Activated CD8-positive, alpha-beta memory T cell treated with anti-CD3 and anti-CD28 coated beads for 24 hours (primary cell): ENCODE data around the gene PRKN.
"Not testable (repeated sequence)": the region's sequence is repeated elsewhere in the genome, so short reads cannot be mapped to it uniquely, and the experiment has no call there.

ENCODE experiments used
- DNase-seq: peaks from one replicate; pipeline ENCODE4 v3.0.0-alpha.2; 2020

Gene PRKN

DNA sequence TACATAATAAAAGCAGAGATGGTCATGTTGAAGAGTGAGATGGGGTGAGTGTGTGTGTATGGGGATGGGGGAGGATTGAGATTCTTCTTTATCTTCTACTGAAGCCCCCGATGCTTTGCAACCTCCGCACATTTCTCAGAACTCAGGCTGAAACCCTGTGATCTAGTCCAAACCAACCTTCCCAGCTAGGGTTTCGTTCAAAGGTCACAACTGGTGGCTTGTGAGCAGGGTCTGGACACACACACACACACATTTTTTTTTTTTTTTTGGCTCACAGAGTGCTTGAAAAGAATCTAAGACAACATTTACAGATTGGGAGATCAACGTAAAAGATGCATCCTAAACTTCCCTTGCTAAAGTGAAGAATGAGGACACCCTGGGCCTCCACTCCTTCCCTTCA is 1228.7 kb downstream of the PRKN start:
- DNase-seq, result no peak

DNA sequence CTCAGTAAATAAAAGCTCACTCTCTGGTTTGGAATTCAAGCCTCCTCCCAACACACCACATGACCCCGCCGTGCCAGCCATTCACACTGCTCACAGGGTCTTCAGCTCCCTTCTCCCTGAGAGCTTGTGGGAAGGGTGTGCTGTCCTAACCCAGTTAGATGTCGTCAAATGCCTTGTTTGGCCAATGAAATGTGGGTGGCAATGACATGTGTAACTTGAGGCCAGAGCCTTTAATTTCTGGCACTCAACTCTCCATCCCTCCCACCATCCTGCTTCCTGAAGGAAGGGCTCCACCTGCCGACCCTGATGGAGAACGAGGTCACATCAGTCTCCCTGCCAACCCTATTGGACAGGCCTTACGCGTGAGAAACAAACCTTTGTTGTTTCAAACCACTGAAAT is 1229.2 kb downstream of the PRKN start:
- DNase-seq, result no peak

DNA sequence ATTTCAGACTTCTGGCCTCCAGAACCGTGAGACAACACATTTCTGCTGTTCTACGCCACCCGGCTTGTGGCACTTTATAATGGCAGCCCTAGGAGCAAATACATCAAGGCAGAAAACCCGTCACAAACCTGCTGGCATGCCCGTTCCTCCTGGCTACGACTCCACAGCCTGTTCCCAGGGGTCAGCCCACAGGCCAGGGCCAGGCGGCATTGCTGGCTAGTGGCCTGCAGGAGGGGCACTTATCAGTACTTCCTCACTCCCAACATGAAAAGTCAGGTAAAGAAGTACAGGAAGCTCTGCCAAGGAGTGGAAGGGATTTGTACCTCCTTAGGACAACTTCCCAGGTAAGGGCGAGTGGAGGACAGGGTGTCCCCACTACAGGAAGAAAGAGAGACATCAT is 1230.6 kb downstream of the PRKN start:
- DNase-seq, result no peak

DNA sequence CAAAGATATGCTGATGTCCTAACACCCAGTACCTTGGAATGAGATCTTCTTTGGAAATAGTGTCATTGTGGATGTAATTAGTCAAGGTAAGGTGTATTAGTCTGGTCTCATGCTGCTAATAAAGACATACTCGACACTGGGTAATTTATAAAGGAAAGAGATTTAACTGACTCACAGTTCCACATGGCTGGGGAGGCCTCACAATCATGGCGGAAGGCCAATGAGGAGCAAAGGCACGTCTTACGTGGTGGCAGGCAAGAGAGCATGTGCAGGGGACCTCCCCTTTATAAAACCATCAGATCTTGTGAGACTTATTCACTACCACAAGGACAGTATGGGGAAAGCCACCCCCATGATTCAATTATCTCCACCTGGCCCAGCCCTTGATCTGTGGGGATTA is 1231.3 kb downstream of the PRKN start:
- not testable (repeated sequence) for DNase-seq

- no peak for DNase-seq
Measured at GRCh38 chr6:161494566-161494965, 1233.0 kb downstream of the PRKN start.

DNA sequence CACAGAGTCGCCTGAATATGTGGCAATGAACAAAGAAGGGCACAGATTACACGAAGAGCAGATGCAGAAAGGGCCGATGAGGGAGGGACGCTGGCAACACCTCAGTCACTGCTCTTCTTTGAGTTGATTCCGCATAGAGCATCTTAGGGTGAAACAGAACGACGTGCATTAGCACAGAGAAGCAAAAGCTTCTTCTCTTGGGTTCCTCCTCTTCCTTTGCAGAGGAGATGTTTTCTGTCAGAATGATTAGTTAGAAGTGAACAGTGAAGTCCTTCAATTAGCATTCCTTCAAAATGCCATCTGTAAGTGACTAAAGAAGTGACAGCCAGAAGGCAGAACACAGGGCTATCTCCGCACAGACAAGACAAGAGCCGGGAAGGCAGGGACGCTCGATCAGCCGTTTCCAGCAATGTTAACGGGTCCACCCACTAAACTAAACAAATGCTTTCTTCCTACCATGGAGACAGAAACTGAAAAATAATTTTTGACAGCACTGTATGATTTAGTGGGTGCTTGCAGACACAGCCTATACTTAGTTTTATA is 1233.9 kb downstream of the PRKN start:
- DNase-seq, result no peak

DNA sequence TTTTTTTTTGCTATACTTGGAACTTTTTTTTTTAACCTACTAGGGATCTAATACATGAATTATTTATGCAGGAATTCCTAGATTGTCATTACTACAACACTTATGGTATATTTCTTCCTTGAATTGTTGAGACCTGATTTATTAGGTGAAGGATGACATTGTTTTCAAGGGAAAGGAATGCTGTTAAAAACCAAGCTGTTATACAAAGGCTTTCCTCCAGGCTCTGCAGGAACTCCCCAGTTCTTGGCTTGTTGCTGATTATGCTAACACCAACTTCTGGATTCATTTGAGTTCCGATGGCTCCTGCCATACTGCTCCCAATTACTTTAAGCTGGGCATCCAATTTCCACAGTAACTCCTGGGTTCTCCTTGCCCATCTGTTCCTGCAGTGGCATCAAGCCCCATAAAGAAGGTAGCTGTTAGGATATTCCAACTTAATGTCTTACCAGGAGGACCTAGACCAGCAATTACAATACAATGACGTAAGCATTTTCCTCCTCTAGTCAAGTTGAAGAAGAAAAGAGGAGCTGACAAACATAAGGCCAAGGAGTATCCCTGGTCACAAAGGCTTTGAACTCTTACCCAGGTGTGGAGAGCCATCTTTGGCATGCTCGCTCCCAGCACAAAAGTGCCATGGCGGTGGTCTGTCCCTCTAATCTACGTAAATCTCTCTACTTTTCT is 1237.8 kb downstream of the PRKN start:
- DNase-seq, result no peak

DNA sequence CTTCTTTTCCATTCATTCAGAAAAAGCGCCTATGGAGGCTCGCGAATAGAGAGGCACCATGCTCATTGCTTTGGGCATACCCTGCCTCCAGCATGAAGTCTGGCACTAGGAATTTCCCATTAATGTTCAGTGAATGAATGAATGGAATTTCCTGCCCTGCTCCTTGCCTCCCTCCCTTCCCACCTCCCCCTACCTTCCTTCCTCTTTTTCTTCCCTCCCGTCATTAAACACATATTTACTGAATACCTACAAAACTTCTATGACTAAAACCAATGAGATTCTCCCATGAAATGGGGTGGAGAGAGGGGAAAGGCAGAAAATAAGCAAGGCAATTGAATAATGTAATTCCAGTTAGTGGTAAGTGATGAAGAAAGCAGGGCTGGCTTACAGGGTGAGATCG is 1239.9 kb downstream of the PRKN start:
- no peak for DNase-seq

DNA sequence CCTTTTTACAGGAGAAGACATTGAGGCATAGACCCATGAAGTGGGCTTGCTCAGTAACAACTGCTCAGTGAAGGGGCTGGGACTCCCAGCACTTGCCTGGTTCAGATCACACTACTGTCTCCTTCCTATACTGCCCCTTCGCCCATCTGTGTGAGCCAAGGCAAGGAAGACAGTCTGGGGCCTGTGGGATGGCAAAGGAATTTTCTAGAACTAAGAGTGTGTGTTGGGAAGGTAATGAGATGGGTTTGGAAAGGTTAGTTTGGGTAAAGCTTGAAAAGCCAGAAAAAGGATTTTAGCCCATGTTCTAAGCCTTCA is 1240.4 kb downstream of the PRKN start:
- no peak for DNase-seq

- DNase-seq, result no peak
Measured at GRCh38 chr6:161486361-161487216, 1241.0 kb downstream of the PRKN start.

- no peak for DNase-seq
Measured at GRCh38 chr6:161482517-161482858, 1245.1 kb downstream of the PRKN start.

DNA sequence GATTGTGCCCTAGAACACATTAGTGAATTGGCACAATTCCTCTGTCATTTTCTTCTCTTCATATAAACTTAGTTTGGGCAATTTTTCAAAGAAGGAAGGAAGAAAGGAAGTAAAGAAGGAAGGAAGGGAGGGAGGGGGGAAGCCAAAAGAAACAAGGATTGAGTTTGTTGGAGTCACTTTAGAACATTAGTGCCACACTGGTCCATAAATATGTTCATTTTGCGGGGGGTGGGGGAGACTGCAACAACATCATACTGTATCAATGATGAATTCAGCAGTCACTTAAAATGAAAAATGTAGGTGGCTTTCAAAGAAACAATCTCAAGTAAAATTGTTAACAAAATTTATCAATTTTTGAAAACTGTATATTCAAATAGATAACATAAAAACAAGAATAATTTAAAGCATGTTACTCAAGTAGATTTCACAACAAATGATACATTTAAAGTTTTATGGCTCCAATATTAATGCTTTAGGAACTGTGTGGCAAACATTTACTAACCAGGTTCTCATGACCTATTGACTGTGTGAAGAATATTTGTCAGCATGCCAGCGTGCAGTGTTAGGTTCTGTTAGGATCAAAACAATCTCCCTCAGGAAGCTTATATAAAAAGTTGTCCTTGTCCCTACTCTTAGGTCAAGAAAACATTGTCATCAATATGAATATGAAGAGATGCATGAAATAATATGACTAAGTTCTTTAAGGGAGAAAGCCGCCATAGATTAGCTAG is 1245.6 kb downstream of the PRKN start:
- DNase-seq, result no peak

DNA sequence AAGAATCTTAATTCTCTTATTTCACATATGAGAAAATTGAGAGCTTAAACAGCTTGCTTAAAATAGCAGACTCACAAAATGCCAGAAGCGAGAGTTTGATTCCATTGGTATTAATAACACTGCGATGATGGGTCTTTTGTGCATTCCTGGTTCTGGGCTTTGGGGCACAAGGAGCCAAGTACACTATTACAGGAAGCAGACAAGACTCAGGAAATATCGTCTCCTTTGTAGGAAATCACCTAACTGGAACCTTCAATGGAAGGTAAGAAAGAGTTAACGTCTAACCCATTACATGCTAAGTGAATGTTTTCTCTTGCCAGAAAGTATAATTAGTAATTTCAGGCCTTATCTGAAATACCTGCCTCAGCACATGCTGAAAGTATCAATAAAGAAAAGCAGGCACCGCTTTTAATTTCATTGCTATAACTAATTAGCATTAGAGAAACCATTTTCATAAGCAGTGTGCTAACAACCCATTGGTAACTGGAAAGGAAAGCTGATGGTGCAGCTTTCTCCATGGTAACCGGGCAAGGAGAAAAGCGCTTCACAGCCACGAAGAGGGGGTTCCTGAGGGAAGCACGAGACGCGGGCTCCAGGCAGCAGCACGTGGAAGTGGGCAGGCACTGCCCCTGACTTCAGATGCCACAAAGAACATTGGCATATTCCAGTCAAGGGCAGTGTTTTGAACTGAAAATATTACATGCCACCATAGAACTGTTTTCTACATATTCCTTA is 1247.0 kb downstream of the PRKN start:
- no peak for DNase-seq

GRCh38 chr6:161479376-161479775 is 1248.2 kb downstream of the PRKN start:
- DNase-seq, result no peak

- DNase-seq, result no peak
Measured at GRCh38 chr6:161477876-161478425, 1249.6 kb downstream of the PRKN start.

GRCh38 chr6:161476711-161477110 is 1250.9 kb downstream of the PRKN start:
- DNase-seq, result no peak

DNA sequence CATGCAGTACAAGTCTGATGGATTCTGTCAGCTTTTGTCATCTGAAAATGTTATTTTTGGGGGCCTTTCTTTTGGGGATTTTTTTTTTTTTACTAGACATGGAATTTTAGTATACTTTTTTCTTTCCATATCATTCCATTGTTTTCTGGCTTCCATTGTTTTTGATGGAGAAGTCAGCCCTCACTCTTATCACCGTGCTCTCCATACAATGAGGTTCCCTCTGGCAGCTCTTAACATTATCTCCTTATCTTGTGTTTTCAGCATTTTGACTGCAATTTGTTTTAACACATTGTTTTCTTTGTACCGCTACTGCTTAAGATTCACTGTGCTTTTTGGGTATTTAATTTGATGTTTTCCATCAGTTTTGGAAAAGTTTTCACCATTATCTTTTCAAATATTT is 1262.2 kb downstream of the PRKN start:
- no peak for DNase-seq

DNA sequence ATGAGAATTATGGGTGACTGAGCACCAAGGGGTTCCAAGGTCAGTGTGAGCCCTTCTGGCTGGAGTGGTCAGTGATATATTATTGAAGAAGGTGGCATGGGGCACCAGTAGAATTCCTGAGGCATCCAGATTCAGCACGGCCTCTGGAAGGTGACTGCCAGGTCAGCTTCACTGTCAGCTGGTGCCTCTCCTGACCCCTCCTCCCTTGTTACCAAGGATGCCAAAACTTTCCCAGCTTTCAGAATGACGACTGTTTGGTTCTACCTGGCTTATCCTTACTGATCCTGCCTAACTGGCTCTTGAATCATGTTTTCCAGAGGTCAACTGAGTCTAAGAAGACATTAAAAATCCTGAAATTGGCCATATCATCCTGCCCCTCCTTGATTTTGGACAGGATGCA is 1264.5 kb downstream of the PRKN start:
- DNase-seq, result no peak

DNA sequence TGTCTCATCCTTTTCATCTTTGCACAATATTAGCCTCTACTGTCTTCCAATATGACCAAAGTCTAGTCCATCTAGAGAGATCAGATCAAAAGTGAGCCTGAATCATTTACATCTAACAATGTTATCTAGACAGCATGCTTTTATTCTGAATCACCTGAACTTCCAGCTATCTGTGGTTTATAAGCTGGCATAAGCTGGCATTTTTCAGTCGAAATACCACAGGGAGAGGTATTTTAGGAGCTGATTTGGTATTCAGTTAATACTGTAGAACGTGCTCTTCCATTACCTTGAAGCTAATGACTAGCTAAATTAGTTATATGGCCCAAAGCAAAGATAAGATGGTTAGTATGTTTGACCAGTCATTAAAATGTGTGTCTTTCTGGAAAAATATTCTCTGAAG is 1265.4 kb downstream of the PRKN start:
- no peak for DNase-seq

- DNase-seq, result no peak
Measured at GRCh38 chr6:161459008-161459615, 1268.5 kb downstream of the PRKN start.

DNA sequence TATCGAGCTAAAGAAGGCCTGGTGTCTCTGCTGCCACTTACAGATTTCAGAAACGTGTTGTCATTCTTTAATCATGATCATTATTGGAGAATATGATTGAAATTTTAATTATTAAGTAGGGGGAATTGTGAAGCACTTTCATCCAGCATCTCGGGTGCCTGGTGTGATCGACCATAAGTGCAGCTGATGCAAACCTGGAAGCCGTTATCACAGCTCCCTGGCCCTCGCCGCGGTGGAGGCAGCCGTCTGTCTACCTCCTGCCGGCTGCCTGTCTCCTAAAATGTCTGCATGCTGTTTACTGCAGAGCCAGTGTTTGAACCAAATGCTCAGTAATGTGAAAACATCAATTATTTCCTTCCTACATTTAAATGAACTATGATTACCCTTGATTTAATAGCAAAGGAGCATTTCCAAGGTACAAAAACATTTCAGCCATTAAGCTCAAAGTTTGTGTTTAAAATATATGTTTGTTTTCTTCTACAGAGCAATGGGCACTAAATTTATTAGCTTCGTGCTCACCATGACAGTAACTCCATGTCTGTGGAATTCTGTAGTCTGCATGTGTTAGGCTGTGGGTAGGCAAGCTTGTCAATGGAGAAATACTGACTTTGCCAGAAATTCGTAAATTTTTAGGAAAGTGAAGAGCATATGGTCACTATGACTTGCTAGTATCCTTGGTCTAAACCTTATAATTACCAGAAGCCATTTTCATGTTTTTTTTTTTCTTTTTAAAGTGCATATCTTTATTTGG is 1269.2 kb downstream of the PRKN start:
- DNase-seq, result no peak

GRCh38 chr6:161455848-161456247 is 1271.7 kb downstream of the PRKN start:
- no peak for DNase-seq
